ENCODE data around the gene CBARP. TPM values are rescaled to one million over a fixed set of nuclear protein-coding genes. Genes with fewer than 3 reads are reported as not detected.

Gene CBARP
- total RNA-seq, 1 donor from 2014 or later = not detected

DNA sequence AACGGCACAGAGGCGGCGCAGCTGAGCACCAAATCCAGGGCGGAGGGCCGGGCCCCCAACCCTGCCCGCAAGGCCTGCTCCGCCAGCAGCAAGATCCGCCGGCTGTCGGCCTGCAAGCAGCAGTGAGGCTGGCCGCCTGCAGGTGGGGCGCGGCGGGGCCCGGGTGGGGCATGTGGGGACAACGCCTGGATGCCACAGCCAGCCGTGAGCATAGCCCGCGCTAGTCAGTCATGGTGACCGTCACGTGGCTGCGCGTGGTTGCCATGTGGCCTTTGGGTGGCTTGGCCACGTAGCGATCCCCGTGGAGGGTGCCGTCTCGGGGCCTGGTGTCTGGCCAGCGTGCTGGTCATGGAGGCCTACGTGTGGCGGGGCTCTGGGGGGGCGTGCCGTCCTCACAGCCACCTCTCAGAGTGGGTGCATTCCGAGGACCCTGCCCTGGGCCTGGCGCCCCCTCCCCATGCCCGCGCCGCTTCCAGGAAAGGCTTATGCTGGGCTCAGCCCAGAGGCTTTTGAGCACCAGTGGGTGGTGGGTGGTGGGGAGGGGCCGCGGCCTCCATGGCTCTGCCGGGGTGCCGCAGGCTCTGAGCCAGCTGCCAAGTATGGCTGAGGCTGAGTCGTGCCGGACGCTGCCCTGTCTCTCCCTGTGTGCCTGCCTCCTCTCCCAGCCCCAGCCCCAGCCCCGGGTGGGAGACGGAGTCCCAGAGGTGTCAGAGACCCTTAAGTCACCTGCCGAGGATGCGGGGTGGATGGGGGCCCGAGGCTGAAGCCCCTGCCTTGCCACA is 11.1 kb downstream of the CBARP start:
- H3K27ac ChIP-seq (ENCODE audit: low read depth, low read length) = no peak overlapping the region
- no peak overlapping the region for H3K4me3 ChIP-seq (ENCODE audit: low read length in 3 of 3)
- H3K9me3 ChIP-seq (ENCODE audit: control insufficient read depth in 3 of 3, low read length in 3 of 3) = no peaks in the 10 kb centered on the region
- H3K4me1 ChIP-seq (ENCODE audit: control insufficient read depth in 3 of 3, insufficient read depth in 3 of 3, low read length in 3 of 3) = peaks cover 1 to 18% (median 7%) of the 10 kb centered on the region in 3 donors
- H3K36me3 ChIP-seq (ENCODE audit: control insufficient read depth in 3 of 3, insufficient read depth in 3 of 3, low read length in 3 of 3) = peaks cover 18 to 33% (median 20%) of the 10 kb centered on the region in 3 donors
- H3K9ac ChIP-seq (ENCODE audit: low read depth in 1 of 3, low read length in 3 of 3) = no peak overlapping the region
- H3K27me3 ChIP-seq (ENCODE audit: control insufficient read depth in 3 of 3, insufficient read depth in 3 of 3, low read length in 3 of 3) = no peaks in the 10 kb centered on the region

DNA sequence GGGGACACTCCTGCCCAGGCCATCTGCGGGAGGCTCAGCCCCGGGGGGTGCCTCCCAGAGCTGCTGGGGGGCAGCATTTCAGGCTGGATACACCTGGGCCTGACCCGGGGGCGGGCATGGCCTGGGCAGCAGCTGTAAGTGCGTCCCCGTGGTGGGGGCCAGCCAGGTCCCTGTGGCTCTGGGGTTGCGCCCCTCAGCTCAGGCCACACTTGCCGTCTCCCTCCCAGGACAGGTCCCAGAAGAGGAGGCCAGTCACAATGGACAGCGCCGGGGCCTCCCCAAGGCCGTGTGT is 11.6 kb downstream of the CBARP start:
- Histone ChIP-seq H3K27me3 (ENCODE audit: control insufficient read depth in 3 of 3, insufficient read depth in 3 of 3, low read length in 3 of 3) (no peaks in the 10 kb centered on the region), H3K9me3 (ENCODE audit: control insufficient read depth in 3 of 3, low read length in 3 of 3) (no peaks in the 10 kb centered on the region), H3K36me3 (ENCODE audit: control insufficient read depth in 3 of 3, insufficient read depth in 3 of 3, low read length in 3 of 3) (peaks cover 20 to 35% (median 20%) of the 10 kb centered on the region in 3 donors), H3K9ac (ENCODE audit: low read depth in 1 of 3, low read length in 3 of 3) (no peak overlapping the region), H3K4me1 (ENCODE audit: control insufficient read depth in 3 of 3, insufficient read depth in 3 of 3, low read length in 3 of 3) (peaks cover 3 to 21% (median 13%) of the 10 kb centered on the region in 3 donors), H3K27ac (ENCODE audit: low read depth, low read length) (no peak overlapping the region), H3K4me3 (ENCODE audit: low read length in 3 of 3) (no peak overlapping the region)

DNA sequence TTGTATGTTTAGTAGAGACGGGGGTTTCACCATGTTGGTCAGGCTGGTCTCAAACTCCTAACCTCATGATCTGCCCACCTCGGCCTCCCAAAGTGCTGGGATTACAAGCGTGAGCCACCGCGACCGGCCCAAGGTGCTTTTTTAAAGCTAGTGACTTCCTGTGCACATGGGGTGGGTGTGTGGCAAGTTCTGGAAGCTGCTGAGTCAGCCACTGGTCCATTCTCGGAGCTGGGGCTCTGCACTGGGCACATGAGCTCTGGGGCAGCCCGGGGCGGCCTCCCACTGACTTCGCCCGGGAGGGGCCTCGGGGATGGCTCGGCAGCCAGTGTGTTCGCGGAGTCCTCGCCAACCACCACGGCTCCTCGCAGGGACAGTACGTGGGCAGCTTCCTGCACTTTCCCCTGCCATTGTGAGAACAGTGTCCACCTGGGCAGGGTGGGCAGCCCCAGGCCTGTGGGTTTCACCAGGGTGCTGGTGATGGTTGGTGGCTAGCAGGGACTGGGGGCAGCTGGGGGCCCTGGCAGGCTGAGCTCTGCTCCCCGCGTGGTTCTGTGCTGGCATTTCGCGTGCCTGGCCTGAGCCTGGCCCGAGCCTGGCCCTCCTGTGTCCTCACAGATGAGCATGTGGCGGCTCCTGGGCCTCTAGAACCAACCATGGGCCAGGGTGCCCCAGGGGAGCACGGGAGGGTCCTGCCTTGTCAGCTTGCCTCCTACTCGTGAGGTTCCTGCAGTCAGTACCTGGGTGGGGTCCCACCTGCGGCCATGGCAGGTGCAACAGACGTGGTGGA is 12.2 kb downstream of the CBARP start:
- no peak overlapping the region for H3K27ac ChIP-seq (ENCODE audit: low read depth, low read length)
- no peaks in the 10 kb centered on the region for H3K9me3 ChIP-seq (ENCODE audit: control insufficient read depth in 3 of 3, low read length in 3 of 3)
- no peak overlapping the region for H3K4me3 ChIP-seq (ENCODE audit: low read length in 3 of 3)
- peaks cover 3 to 26% (median 18%) of the 10 kb centered on the region in 3 donors for H3K4me1 ChIP-seq (ENCODE audit: control insufficient read depth in 3 of 3, insufficient read depth in 3 of 3, low read length in 3 of 3)
- peaks cover 24 to 41% (median 26%) of the 10 kb centered on the region in 3 donors for H3K36me3 ChIP-seq (ENCODE audit: control insufficient read depth in 3 of 3, insufficient read depth in 3 of 3, low read length in 3 of 3)
- no peaks in the 10 kb centered on the region for H3K27me3 ChIP-seq (ENCODE audit: control insufficient read depth in 3 of 3, insufficient read depth in 3 of 3, low read length in 3 of 3)
- no peak overlapping the region for H3K9ac ChIP-seq (ENCODE audit: low read depth in 1 of 3, low read length in 3 of 3)

DNA sequence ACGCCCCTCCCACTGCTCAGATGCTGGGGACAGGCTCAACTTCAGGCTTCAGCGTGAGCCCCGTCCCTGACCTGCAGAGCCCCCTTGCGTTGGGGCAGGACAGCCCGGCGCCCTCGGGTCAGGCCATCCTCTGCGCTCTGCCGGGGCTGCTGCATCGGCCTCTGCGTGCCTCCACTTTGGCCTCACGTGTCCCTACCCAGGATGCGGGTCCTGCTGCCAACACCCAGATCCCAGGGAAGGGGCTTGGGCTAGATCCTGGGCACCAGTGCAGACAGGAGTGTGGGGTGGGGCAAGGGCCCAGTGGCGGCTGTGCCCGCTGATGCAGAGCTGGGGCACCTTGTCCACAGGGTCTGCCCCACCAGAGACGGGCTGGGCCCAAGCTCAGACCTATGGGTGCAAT is 13.0 kb downstream of the CBARP start:
- H3K4me1 ChIP-seq (ENCODE audit: control insufficient read depth in 3 of 3, insufficient read depth in 3 of 3, low read length in 3 of 3) = peaks cover 3 to 34% (median 23%) of the 10 kb centered on the region in 3 donors
- H3K9me3 ChIP-seq (ENCODE audit: control insufficient read depth in 3 of 3, low read length in 3 of 3) = no peaks in the 10 kb centered on the region
- no peak overlapping the region for H3K9ac ChIP-seq (ENCODE audit: low read depth in 1 of 3, low read length in 3 of 3)
- no peak overlapping the region for H3K27ac ChIP-seq (ENCODE audit: low read depth, low read length)
- H3K4me3 ChIP-seq (ENCODE audit: low read length in 3 of 3) = no peak overlapping the region
- H3K36me3 ChIP-seq (ENCODE audit: control insufficient read depth in 3 of 3, insufficient read depth in 3 of 3, low read length in 3 of 3) = peaks cover 24 to 41% (median 30%) of the 10 kb centered on the region in 3 donors
- H3K27me3 ChIP-seq (ENCODE audit: control insufficient read depth in 3 of 3, insufficient read depth in 3 of 3, low read length in 3 of 3) = no peaks in the 10 kb centered on the region

DNA sequence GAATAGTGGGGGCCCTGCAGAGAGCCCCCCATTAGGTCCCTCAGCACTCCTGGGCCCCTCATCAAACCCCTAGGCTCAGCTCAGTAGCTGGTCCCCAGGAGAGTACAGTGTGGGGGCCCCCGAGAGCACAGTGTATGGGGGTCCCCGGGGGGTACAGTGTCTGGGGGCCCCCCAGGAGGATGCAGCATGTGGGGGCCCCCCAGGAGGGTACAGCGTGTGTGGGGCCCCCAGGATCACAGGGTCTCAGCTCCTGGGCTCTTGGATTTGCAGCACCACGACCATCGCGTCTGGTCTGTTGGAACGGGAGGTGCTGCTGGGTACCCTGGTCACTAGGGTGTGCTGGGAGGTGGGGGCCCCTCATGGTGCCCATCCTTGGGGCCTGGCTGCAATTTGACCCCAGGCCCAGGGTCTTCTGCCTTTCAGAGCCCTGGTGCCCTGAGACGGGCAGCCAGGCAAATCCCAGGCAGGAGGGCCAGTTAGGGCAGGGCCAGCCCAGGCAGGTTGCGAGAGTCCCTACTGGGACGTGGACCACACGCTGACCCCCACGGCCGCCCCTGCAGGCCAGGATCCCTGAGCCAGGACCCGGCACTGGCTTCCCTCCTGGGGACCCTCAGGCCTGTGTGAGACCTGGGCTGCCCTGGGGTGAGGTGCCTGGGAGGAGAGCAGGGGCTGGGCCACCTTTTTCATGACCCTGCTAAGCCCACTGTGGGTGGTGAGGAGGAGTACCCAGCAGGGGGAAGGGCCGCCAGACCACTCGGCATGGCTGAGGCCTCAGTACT is 13.6 kb downstream of the CBARP start:
- no peak overlapping the region for H3K27ac ChIP-seq (ENCODE audit: low read depth, low read length)
- H3K9ac ChIP-seq (ENCODE audit: low read depth in 1 of 3, low read length in 3 of 3) = peak overlapping the region in 1 of 3 donors; percentile 8
- no peaks in the 10 kb centered on the region for H3K27me3 ChIP-seq (ENCODE audit: control insufficient read depth in 3 of 3, insufficient read depth in 3 of 3, low read length in 3 of 3)
- peaks cover 3 to 37% (median 25%) of the 10 kb centered on the region in 3 donors for H3K4me1 ChIP-seq (ENCODE audit: control insufficient read depth in 3 of 3, insufficient read depth in 3 of 3, low read length in 3 of 3)
- H3K36me3 ChIP-seq (ENCODE audit: control insufficient read depth in 3 of 3, insufficient read depth in 3 of 3, low read length in 3 of 3) = peaks cover 24 to 41% (median 30%) of the 10 kb centered on the region in 3 donors
- no peak overlapping the region for H3K4me3 ChIP-seq (ENCODE audit: low read length in 3 of 3)
- no peaks in the 10 kb centered on the region for H3K9me3 ChIP-seq (ENCODE audit: control insufficient read depth in 3 of 3, low read length in 3 of 3)

DNA sequence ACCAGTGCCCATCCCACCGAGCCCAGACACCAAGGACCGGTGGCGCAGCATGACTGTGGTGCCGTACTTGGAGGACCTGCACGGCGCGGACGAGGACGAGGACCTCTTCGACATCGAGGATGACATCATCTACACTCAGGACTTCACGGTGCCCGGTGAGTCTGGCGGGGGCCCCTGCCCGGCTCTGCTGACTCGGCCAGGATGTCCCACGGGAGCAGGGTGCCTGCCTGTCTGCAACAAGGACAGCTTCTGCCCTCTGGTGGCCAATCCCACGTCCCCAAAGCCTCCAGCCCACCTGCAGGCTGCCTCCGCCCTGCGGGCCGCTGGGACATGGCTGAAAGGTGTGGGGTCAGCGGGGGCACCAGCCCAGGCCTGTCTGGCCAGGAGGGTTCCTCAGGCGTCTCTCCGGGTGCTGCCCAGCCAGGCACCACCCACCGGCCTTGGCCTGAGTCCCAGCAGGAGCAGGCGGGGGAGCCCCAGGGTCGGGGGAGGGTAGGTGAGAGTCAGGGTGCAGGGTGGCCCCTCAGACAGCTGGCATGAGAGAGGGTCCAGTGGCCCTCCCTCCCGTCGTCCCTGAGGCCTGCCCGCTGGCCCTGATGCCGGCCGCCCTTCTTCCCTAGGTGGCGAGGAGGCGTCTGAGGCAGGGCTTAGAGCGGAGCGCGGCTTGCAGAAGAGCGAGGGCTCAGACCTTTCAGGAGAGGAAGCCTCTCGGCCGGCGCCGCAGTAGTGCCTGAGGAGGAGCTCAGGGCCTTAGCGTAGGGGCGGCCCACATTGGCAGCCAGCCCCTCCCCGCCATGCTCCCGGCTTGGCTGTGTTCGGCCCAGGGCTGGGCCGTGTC is 14.6 kb downstream of the CBARP start:
- H3K9me3 ChIP-seq (ENCODE audit: control insufficient read depth in 3 of 3, low read length in 3 of 3) = no peaks in the 10 kb centered on the region
- peak overlapping the region in 1 of 3 donors; percentile 8 for H3K9ac ChIP-seq (ENCODE audit: low read depth in 1 of 3, low read length in 3 of 3)
- H3K4me3 ChIP-seq (ENCODE audit: low read length in 3 of 3) = no peak overlapping the region
- H3K36me3 ChIP-seq (ENCODE audit: control insufficient read depth in 3 of 3, insufficient read depth in 3 of 3, low read length in 3 of 3) = peaks cover 24 to 41% (median 30%) of the 10 kb centered on the region in 3 donors
- no peak overlapping the region for H3K27ac ChIP-seq (ENCODE audit: low read depth, low read length)
- H3K27me3 ChIP-seq (ENCODE audit: control insufficient read depth in 3 of 3, insufficient read depth in 3 of 3, low read length in 3 of 3) = no peaks in the 10 kb centered on the region
- H3K4me1 ChIP-seq (ENCODE audit: control insufficient read depth in 3 of 3, insufficient read depth in 3 of 3, low read length in 3 of 3) = peaks cover 11 to 46% (median 34%) of the 10 kb centered on the region in 3 donors

DNA sequence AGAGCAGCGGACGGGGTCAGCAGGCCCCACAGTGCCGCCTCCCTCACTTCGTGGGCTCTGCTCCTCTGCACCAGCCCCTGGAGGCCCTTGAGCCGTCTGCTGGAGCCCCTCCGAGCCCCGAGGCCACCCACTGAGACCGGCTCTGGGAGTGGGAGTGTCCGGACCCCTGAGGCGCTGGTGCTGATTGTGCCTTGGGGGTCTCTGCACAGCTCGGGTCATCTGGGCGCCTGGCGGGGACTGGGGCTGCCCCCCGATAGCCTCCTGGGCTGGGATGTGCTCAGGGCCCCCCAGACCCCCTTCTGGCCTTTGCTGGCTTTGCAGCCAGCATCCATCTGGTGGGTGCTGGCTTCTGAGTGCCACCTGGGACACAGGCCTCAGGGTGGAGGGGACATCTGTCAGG is 15.4 kb downstream of the CBARP start:
- H3K4me3 ChIP-seq (ENCODE audit: low read length in 3 of 3) = no peak overlapping the region
- no peak overlapping the region for H3K27ac ChIP-seq (ENCODE audit: low read depth, low read length)
- no peaks in the 10 kb centered on the region for H3K27me3 ChIP-seq (ENCODE audit: control insufficient read depth in 3 of 3, insufficient read depth in 3 of 3, low read length in 3 of 3)
- no peaks in the 10 kb centered on the region for H3K9me3 ChIP-seq (ENCODE audit: control insufficient read depth in 3 of 3, low read length in 3 of 3)
- H3K4me1 ChIP-seq (ENCODE audit: control insufficient read depth in 3 of 3, insufficient read depth in 3 of 3, low read length in 3 of 3) = peaks cover 19 to 54% (median 43%) of the 10 kb centered on the region in 3 donors
- H3K9ac ChIP-seq (ENCODE audit: low read depth in 1 of 3, low read length in 3 of 3) = no peak overlapping the region
- peaks cover 24 to 41% (median 30%) of the 10 kb centered on the region in 3 donors for H3K36me3 ChIP-seq (ENCODE audit: control insufficient read depth in 3 of 3, insufficient read depth in 3 of 3, low read length in 3 of 3)

DNA sequence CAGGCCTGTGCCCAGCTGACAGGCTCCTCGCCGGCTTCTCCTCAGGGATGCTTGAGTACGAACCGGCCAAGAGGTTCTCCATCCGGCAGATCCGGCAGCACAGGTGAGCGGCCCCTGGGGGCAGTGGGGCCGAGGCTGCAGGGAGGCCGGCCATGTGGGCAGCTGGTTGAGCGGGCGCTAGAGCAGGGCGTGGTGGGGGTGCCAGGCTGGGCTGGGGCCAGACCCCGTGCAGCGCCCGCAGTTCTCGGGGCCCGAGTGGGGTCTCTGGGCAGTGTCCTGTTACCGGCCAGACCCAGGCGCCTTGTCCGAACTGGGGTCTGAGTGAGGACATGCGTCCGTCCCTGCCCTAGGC is 15.9 kb downstream of the CBARP start:
- Histone ChIP-seq H3K4me1 (ENCODE audit: control insufficient read depth in 3 of 3, insufficient read depth in 3 of 3, low read length in 3 of 3) (peaks cover 24 to 59% (median 48%) of the 10 kb centered on the region in 3 donors), H3K27me3 (ENCODE audit: control insufficient read depth in 3 of 3, insufficient read depth in 3 of 3, low read length in 3 of 3) (no peaks in the 10 kb centered on the region), H3K4me3 (ENCODE audit: low read length in 3 of 3) (no peak overlapping the region), H3K9me3 (ENCODE audit: control insufficient read depth in 3 of 3, low read length in 3 of 3) (no peaks in the 10 kb centered on the region), H3K9ac (ENCODE audit: low read depth in 1 of 3, low read length in 3 of 3) (peak overlapping the region in 2 of 3 donors; percentile 38 to 62), H3K27ac (ENCODE audit: low read depth, low read length) (peak overlapping the region; percentile 12), H3K36me3 (ENCODE audit: control insufficient read depth in 3 of 3, insufficient read depth in 3 of 3, low read length in 3 of 3) (peaks cover 24 to 36% (median 30%) of the 10 kb centered on the region in 3 donors)

Measured in skeletal muscle tissue (tissue), 4 donors.